Adipocyte (in vitro differentiated cells): ENCODE data around the gene PLCB2.

Source experiments
- DNase-seq: peaks from one replicate; pipeline ENCODE4 v3.0.0-alpha.2; 2015; ENCODE audit warnings: low read depth
- H3K27me3 ChIP-seq: replicated peaks from 2 replicates; pipeline ENCODE4 v1.7.0; 2013; ENCODE audit warnings: mild to moderate bottlenecking, low read length, moderate library complexity; ENCODE audit not compliant: control insufficient read depth, insufficient read depth
- H3K36me3 ChIP-seq: 2 replicates; pipeline ENCODE4 v1.7.0; 2013; ENCODE audit warnings: low read length, mild to moderate bottlenecking, moderate library complexity; ENCODE audit not compliant: control insufficient read depth, insufficient read depth, severe bottlenecking
- H3K4me1 ChIP-seq: 2 replicates; pipeline ENCODE4 v1.7.0; 2013; ENCODE audit warnings: mild to moderate bottlenecking, low read length, moderate library complexity; ENCODE audit not compliant: control insufficient read depth, insufficient read depth
- H3K4me3 ChIP-seq: 2 replicates; pipeline ENCODE4 v1.7.0; 2013; ENCODE audit warnings: mild to moderate bottlenecking, low read length, moderate library complexity
- H3K9ac ChIP-seq: 2 replicates; pipeline ENCODE4 v1.7.0; 2013; ENCODE audit warnings: mild to moderate bottlenecking, low read length, moderate library complexity
- H3K9me3 ChIP-seq: 2 replicates; pipeline ENCODE4 v1.7.0; 2013; ENCODE audit warnings: mild to moderate bottlenecking, low read length, moderate library complexity; ENCODE audit not compliant: control insufficient read depth

PLCB2 gene

GRCh38 chr15:40259021-40259420, 48.7 kb downstream of the PLCB2 start:
- H3K4me3 ChIP-seq, result no peak overlapping the region
- peaks cover 10% of the 10 kb centered on the region for H3K4me1 ChIP-seq
- H3K36me3 ChIP-seq, result no peaks in the 10 kb centered on the region
- H3K9me3 ChIP-seq, result no peaks in the 10 kb centered on the region
- DNase-seq, result no peak
- H3K9ac ChIP-seq, result no peak overlapping the region
- peaks cover 34% of the 10 kb centered on the region for H3K27me3 ChIP-seq

GRCh38 chr15:40258544-40258943, 49.2 kb downstream of the PLCB2 start:
- H3K4me3 ChIP-seq, result no peak overlapping the region
- H3K27me3 ChIP-seq, result peaks cover 39% of the 10 kb centered on the region
- no peaks in the 10 kb centered on the region for H3K9me3 ChIP-seq
- H3K4me1 ChIP-seq, result peaks cover 6% of the 10 kb centered on the region
- H3K9ac ChIP-seq, result no peak overlapping the region
- no peak for DNase-seq
- no peaks in the 10 kb centered on the region for H3K36me3 ChIP-seq

GRCh38 chr15:40257656-40258450, 49.9 kb downstream of the PLCB2 start:
- DNase-seq, result no peak
- H3K36me3 ChIP-seq, result no peaks in the 10 kb centered on the region

DNA sequence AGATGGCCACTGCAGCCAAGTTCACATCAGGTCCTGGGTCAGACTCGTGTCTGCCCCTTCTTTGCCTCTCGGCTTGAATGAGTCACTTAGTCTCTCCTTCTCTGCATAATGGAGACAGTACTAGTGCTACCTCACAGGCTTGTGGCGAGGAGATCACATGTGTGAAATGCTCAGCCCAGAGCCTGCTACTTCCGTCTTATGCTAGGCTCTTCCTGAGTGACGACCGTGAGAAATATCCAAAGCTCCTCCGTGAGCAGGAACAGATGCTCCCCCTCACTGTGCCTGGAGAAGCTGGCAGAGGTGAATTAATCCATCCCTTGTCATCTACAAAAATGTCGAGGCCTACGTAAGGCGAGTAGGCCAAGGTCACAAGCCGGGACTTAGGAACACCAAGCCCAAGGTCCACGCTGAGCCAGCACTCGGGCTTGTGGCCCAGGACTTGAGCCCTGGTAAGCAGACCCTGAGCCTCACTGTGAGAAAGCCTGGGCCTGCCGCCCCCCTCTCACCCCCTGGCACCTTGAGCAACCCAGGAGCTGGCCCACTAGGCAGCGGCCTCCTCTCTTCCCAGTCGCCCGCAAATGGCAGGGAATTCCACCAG, 51.0 kb downstream of the PLCB2 start:
- H3K4me1 ChIP-seq, result peaks cover 9% of the 10 kb centered on the region
- H3K36me3 ChIP-seq, result no peaks in the 10 kb centered on the region
- H3K27me3 ChIP-seq, result peaks cover 46% of the 10 kb centered on the region
- H3K9me3 ChIP-seq, result no peaks in the 10 kb centered on the region
- H3K9ac ChIP-seq, result no peak overlapping the region
- DNase-seq, result no peak
- H3K4me3 ChIP-seq, result no peak overlapping the region

More at GRCh38 chr15:40257656-40258450, 49.9 kb downstream of the PLCB2 start:
- Histone ChIP-seq H3K4me3 (no peak overlapping the region), H3K9me3 (no peaks in the 10 kb centered on the region), H3K27me3 (peaks cover 46% of the 10 kb centered on the region), H3K9ac (no peak overlapping the region), H3K4me1 (peaks cover 6% of the 10 kb centered on the region)

DNA sequence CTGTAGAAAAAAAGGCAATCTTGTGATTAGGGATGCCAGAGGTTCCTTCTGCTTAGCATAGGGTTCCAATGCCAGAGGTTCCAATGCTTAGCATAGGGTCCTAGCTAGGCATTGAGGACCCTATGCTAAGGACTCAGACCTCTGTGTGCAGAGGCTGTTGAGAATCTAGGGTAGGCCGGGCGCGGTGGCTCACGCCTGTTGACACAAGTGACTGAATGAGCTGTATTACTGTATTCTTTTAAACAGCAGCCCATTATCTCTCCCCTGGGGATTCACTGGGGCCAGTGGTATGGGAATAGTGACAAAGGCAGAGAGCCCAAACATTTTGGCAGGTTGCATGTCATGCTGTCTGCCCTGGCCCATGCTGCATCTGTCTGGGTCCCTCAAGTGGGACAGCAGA, 52.7 kb downstream of the PLCB2 start:
- Histone ChIP-seq H3K36me3 (no peaks in the 10 kb centered on the region), H3K4me3 (no peak overlapping the region), H3K9me3 (no peaks in the 10 kb centered on the region), H3K9ac (no peak overlapping the region), H3K27me3 (peaks cover 50% of the 10 kb centered on the region), H3K4me1 (peaks cover 10% of the 10 kb centered on the region)
- no peak for DNase-seq

DNA sequence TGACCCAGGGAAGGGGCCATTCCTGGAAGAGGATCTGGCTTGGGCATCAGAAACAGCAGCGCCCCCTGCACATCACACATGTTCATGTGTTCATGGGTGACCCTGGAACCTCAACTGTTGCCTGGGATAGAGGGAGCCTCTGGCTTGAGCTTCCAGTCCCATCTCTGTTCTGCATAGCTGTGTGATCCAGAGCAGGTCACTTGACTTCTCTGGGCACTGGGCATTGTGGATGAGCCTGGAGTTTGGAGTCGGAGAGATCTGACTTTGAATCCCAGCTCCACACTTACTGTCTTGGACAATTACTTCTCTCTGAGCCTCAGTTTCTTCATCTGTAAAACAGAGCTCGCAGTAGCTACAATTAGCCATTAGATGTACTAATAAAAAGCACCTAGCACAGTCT, 53.3 kb downstream of the PLCB2 start:
- no peak overlapping the region for H3K4me3 ChIP-seq
- H3K36me3 ChIP-seq, result no peaks in the 10 kb centered on the region
- H3K4me1 ChIP-seq, result peaks cover 10% of the 10 kb centered on the region
- H3K9ac ChIP-seq, result no peak overlapping the region
- peaks cover 53% of the 10 kb centered on the region for H3K27me3 ChIP-seq
- H3K9me3 ChIP-seq, result no peaks in the 10 kb centered on the region
- no peak for DNase-seq

DNA sequence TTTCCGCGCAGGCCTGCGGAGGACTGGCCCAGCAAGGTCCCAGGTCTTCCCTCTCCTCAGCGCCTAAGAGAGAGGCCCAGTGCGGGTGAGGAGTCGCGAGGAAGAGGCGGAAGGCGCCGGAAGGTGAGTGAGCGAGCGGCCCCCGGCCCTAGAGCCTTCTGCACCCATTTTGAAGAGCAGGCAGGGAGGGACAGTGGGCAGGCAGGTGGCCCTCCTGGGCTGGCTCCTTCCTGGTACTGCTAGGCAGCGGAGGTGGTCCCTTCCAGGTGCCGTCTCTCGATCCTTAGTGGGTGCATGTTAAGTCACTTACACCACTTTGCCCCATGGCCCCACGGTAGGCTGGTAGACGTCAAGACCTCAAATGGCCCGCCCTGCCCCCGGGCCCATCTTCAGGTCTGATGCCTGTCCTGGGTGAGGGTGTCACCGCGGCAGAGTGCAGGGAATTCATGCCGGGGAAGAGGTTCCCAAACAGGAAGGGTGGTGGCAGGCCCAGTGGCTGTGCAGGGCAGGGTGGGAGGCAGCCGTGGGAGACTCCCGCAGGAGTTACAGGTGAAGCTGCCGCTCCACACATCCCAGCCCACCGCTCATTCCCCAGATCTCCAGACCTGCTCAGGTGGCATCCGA, 54.5 kb downstream of the PLCB2 start:
- Histone ChIP-seq H3K9ac (peak overlapping the region; percentile 41), H3K4me3 (peak overlapping the region; percentile 78), H3K9me3 (no peaks in the 10 kb centered on the region), H3K36me3 (no peaks in the 10 kb centered on the region), H3K4me1 (peaks cover 10% of the 10 kb centered on the region), H3K27me3 (peaks cover 48% of the 10 kb centered on the region)
- no peak for DNase-seq

GRCh38 chr15:40252438-40253166, 55.1 kb downstream of the PLCB2 start:
- peak; percentile 33 for DNase-seq

GRCh38 chr15:40252141-40252437, 55.6 kb downstream of the PLCB2 start:
- Histone ChIP-seq H3K4me1 (peaks cover 10% of the 10 kb centered on the region), H3K36me3 (no peaks in the 10 kb centered on the region), H3K9me3 (no peaks in the 10 kb centered on the region), H3K9ac (no peak overlapping the region), H3K27me3 (peaks cover 48% of the 10 kb centered on the region), H3K4me3 (no peak overlapping the region)
- no peak for DNase-seq

More at GRCh38 chr15:40252438-40253166, 55.1 kb downstream of the PLCB2 start:
- no peaks in the 10 kb centered on the region for H3K9me3 ChIP-seq
- H3K27me3 ChIP-seq, result peaks cover 48% of the 10 kb centered on the region
- peak overlapping the region; percentile 41 for H3K9ac ChIP-seq
- H3K36me3 ChIP-seq, result no peaks in the 10 kb centered on the region
- peaks cover 10% of the 10 kb centered on the region for H3K4me1 ChIP-seq
- peak overlapping the region; percentile 78 for H3K4me3 ChIP-seq

- Histone ChIP-seq H3K27me3 (peaks cover 47% of the 10 kb centered on the region), H3K9me3 (no peaks in the 10 kb centered on the region), H3K9ac (no peak overlapping the region), H3K36me3 (no peaks in the 10 kb centered on the region), H3K4me3 (no peak overlapping the region), H3K4me1 (peaks cover 10% of the 10 kb centered on the region)
- no peak for DNase-seq
These were observed 56.1 kb downstream of the PLCB2 start for GRCh38 chr15:40251486-40252140.
